Endothelial cell of umbilical vein (primary cell): Measurements from ENCODE around the gene PSMD9.
"Not testable (repeated sequence)": the region's sequence is repeated elsewhere in the genome, so short reads cannot be mapped to it uniquely, and the experiment has no call there.

Experiments used
- EZH2 ChIP-seq: IDR thresholded peaks from 2 replicates; pipeline ENCODE4 v1.6.1; 2012; ENCODE audit warnings: borderline replicate concordance, low read depth, mild to moderate bottlenecking, moderate library complexity, low read length, inconsistent platforms; ENCODE audit not compliant: severe bottlenecking
- FOS ChIP-seq: IDR thresholded peaks from 2 replicates; pipeline ENCODE4 v1.6.1; 2011; ENCODE audit warnings: mild to moderate bottlenecking, low read length, moderate library complexity, borderline replicate concordance; ENCODE audit not compliant: insufficient read depth
- JUN ChIP-seq: IDR thresholded peaks from 2 replicates; pipeline ENCODE4 v1.6.1; 2011; ENCODE audit warnings: borderline replicate concordance, low read depth; ENCODE audit not compliant: insufficient read length, insufficient read depth
- MYC ChIP-seq: IDR thresholded peaks from one replicate; pipeline ENCODE4 v1.6.1; 2011; ENCODE audit warnings: mild to moderate bottlenecking, low read depth, low read length
- POLR2A ChIP-seq: IDR thresholded peaks from 2 replicates; pipeline ENCODE4 v1.6.1; 2012; ENCODE audit warnings: low read depth, mild to moderate bottlenecking, control low read depth, low read length
- POLR2AphosphoS5 ChIP-seq: IDR thresholded peaks from 2 replicates; pipeline ENCODE4 v1.6.1; 2012; ENCODE audit warnings: low read depth, mild to moderate bottlenecking, control low read depth, low read length, moderate library complexity; ENCODE audit not compliant: insufficient read depth
- TF ChIP-seq, protein P1 (sequence below), 2 donors: IDR thresholded peaks; 1 replicate in 1 of 2; 2 replicates in 1 of 2; pipeline ENCODE4 v1.5.1; 2011; ENCODE audit warnings: low read length in 2 of 2, mild to moderate bottlenecking in 2 of 2, moderate library complexity in 2 of 2, control low read depth in 1 of 2, inconsistent platforms in 1 of 2, low read depth in 1 of 2; ENCODE audit not compliant: insufficient read depth in 1 of 2; ENCODE audit errors: extremely low read depth in 1 of 2

DNA sequence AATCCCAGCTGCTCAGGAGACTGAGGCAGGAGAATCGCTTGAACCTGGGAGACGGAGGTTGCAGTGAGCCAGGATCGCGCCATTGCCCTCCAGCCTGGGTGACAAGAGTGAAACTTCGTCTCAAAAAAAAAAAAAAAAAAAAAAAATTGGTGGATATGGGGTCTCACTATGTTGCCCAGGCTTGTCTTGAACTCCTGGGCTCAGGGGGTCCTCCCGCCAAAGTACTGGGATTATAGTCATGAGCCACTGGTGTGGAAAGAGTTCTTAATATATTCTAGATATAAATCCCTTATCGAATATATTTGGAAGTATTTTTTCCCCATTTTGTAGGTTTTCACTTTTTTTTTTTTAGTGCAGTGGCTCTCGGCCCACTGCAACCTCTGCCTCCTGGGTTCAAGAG is 19.4 kb upstream of the PSMD9 start:
- TF ChIP-seq, protein P1, sequence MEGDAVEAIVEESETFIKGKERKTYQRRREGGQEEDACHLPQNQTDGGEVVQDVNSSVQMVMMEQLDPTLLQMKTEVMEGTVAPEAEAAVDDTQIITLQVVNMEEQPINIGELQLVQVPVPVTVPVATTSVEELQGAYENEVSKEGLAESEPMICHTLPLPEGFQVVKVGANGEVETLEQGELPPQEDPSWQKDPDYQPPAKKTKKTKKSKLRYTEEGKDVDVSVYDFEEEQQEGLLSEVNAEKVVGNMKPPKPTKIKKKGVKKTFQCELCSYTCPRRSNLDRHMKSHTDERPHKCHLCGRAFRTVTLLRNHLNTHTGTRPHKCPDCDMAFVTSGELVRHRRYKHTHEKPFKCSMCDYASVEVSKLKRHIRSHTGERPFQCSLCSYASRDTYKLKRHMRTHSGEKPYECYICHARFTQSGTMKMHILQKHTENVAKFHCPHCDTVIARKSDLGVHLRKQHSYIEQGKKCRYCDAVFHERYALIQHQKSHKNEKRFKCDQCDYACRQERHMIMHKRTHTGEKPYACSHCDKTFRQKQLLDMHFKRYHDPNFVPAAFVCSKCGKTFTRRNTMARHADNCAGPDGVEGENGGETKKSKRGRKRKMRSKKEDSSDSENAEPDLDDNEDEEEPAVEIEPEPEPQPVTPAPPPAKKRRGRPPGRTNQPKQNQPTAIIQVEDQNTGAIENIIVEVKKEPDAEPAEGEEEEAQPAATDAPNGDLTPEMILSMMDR (IDR thresholded peaks at IDR 0.05; ENCODE audit: extremely low read depth in 1 of 2, insufficient read depth in 1 of 2, low read depth in 1 of 2, low read length in 2 of 2), result not testable (repeated sequence)
- not testable (repeated sequence) for TF ChIP-seq POLR2A, POLR2AphosphoS5, EZH2, MYC, JUN, FOS
